SH-SY5Y (cell line): ENCODE results near the gene YAE1.

Experiments
- GATA2 ChIP-seq: IDR thresholded peaks from 2 replicates; pipeline ENCODE4 v1.6.1; 2011; ENCODE audit warnings: mild to moderate bottlenecking, low read depth, low read length
- GATA3 ChIP-seq: IDR thresholded peaks from 2 replicates; pipeline ENCODE4 v1.6.1; 2011; ENCODE audit warnings: low read depth, mild to moderate bottlenecking, low read length, moderate library complexity

GRCh38 chr7:39539816-39540215 is 26.4 kb upstream of the YAE1 start:
- TF ChIP-seq GATA2 (no peak), GATA3 (no peak)
